ENCODE measurements around the gene BOC. TPM values are rescaled to one million over a fixed set of nuclear protein-coding genes. Genes with fewer than 3 reads are reported as not detected.

Gene BOC
- total RNA-seq, 1 experiment from 2014 or later: 1.2 TPM

DNA sequence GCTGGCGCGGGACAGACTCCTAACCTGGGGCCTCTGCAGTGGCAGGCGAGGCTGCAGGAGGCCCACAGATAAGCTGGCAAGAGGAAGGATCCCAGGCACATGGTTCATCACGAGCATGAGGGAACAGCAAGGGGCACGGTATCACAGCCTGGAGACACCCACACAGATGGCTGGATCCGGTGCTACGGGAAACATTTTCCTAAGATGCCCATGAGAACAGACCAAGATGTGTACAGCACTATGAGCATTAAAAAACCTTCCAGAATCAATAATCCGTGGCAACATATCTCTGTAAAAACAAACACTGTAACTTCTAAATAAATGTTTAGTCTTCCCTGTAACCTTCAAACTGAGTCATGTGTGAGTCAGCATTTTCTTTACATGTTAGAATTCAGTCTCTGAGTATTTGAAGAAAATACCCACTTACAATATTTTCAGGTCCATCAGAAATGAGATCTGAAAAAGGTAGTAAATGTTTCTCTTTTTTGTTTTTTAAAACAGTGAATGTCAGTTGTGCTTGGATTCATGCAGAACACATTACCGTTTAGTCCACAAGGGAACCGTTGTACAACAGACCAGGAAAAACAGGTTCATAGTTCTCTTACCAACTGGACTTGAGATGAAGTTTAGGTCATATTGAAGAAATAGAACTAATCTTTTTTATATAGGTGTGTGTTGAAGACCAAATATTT lies 75.9 kb downstream of the BOC start:
- no peaks in the 10 kb centered on the region for H3K9me3 ChIP-seq (ENCODE audit: low read depth, low read length, poor library complexity, severe bottlenecking)
- DNase-seq (ENCODE audit: low spot score): no peak
- H3K4me1 ChIP-seq (ENCODE audit: insufficient read depth, low read length, poor library complexity, severe bottlenecking): peaks cover 10% of the 10 kb centered on the region
- BruUV-seq (replicated peaks): no TSS peak
- no peak for TF ChIP-seq EZH2 (IDR thresholded peaks at IDR 0.05; ENCODE audit: borderline replicate concordance, low read depth, low read length, poor library complexity, severe bottlenecking)
- TF ChIP-seq, protein P1, sequence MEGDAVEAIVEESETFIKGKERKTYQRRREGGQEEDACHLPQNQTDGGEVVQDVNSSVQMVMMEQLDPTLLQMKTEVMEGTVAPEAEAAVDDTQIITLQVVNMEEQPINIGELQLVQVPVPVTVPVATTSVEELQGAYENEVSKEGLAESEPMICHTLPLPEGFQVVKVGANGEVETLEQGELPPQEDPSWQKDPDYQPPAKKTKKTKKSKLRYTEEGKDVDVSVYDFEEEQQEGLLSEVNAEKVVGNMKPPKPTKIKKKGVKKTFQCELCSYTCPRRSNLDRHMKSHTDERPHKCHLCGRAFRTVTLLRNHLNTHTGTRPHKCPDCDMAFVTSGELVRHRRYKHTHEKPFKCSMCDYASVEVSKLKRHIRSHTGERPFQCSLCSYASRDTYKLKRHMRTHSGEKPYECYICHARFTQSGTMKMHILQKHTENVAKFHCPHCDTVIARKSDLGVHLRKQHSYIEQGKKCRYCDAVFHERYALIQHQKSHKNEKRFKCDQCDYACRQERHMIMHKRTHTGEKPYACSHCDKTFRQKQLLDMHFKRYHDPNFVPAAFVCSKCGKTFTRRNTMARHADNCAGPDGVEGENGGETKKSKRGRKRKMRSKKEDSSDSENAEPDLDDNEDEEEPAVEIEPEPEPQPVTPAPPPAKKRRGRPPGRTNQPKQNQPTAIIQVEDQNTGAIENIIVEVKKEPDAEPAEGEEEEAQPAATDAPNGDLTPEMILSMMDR (conservative IDR thresholded peaks at IDR 0.05; ENCODE audit: low read depth, low read length): no peak
- ChIA-PET POLR2A (ENCODE audit: low non-redundant PET) (no interaction called here), CTCF (interaction anchor here (1.0 to 1.8 kb wide), 4 partner anchors 16 to 644 kb away, joined by 3 to 15 read pairs (median 4); no protein-coding TSS in a partner anchor)
- H3K27ac ChIP-seq (ENCODE audit: low read depth, low read length, poor library complexity, severe bottlenecking): no peak overlapping the region
- intact Hi-C loops (cut with micrococcal nuclease; ENCODE audit: unreplicated experiment): loop anchor here (5.0 to 10.0 kb wide), 2 partner anchors 340 to 642 kb away; partner anchors contain the start of gene CCDC80
- H3K4me3 ChIP-seq (ENCODE audit: low read depth, low read length, poor library complexity, severe bottlenecking): no peak overlapping the region
- H3K27me3 ChIP-seq (replicated peaks; ENCODE audit: insufficient read depth, low read depth, low read length, poor library complexity): no peaks in the 10 kb centered on the region
- H3K36me3 ChIP-seq (ENCODE audit: insufficient read depth, low read length, poor library complexity, severe bottlenecking): no peaks in the 10 kb centered on the region

DNA sequence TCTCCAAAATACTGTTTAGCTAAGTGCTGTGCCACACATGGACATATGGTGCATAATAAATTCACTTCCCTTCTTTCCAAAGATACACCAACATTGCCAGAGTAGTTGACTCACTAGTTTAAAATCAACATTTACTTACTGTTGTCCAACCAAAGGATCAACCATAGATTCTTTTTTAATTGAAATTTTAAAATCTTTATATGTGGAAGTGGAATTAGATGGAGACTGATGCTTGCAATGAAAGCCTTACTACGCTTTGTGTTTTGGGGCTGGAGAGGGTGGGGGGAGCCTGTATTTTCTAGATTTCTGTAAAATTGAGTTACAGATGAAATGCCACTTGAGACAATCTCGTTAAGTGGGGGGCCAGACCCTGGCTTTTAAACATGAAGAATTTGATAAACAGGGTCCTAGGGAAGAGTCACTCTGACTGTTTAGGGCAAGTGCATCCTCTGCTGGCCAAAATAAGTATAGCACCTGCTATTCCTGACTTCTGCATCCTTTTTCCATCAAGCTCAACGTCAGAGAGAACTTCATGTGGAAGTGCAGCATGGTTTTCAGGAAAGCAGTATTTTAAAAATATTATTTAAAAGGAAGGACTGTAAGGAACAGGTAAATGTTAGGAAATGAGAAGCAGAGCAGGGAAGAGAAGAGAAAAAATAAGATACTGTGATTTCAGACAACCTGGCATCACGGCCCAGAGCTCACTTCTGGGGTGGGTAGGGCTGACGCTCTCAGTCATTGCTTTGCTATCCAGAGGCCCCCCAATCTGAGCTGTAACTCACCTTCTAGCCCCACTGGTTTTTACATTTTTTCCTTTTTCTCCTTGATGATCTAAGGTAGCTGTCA lies 76.7 kb downstream of the BOC start:
- H3K27ac ChIP-seq (ENCODE audit: low read depth, low read length, poor library complexity, severe bottlenecking): no peak overlapping the region
- intact Hi-C loops (cut with micrococcal nuclease; ENCODE audit: unreplicated experiment): loop anchor here (1.0 to 10.0 kb wide), 4 partner anchors 152 to 643 kb away; partner anchors contain the start of gene CCDC80
- TF ChIP-seq, protein P1 (conservative IDR thresholded peaks at IDR 0.05; ENCODE audit: low read depth, low read length): peak; percentile 96
- TF ChIP-seq EZH2 (IDR thresholded peaks at IDR 0.05; ENCODE audit: borderline replicate concordance, low read depth, low read length, poor library complexity, severe bottlenecking): no peak
- H3K36me3 ChIP-seq (ENCODE audit: insufficient read depth, low read length, poor library complexity, severe bottlenecking): no peaks in the 10 kb centered on the region
- no peaks in the 10 kb centered on the region for H3K9me3 ChIP-seq (ENCODE audit: low read depth, low read length, poor library complexity, severe bottlenecking)
- peaks cover 10% of the 10 kb centered on the region for H3K4me1 ChIP-seq (ENCODE audit: insufficient read depth, low read length, poor library complexity, severe bottlenecking)
- no TSS peak for BruUV-seq (replicated peaks)
- ChIA-PET CTCF (interaction anchor here (0.6 to 1.8 kb wide), 13 partner anchors 10 to 645 kb away, joined by 3 to 15 read pairs (median 4); no protein-coding TSS in a partner anchor), POLR2A (ENCODE audit: low non-redundant PET) (interaction anchor here (0.7 kb wide), 1 partner anchor 42 kb away, joined by 3 read pairs; no protein-coding TSS in a partner anchor)
- no peaks in the 10 kb centered on the region for H3K27me3 ChIP-seq (replicated peaks; ENCODE audit: insufficient read depth, low read depth, low read length, poor library complexity)
- DNase-seq (ENCODE audit: low spot score): peak; percentile 73
- no peak overlapping the region for H3K4me3 ChIP-seq (ENCODE audit: low read depth, low read length, poor library complexity, severe bottlenecking)

DNA sequence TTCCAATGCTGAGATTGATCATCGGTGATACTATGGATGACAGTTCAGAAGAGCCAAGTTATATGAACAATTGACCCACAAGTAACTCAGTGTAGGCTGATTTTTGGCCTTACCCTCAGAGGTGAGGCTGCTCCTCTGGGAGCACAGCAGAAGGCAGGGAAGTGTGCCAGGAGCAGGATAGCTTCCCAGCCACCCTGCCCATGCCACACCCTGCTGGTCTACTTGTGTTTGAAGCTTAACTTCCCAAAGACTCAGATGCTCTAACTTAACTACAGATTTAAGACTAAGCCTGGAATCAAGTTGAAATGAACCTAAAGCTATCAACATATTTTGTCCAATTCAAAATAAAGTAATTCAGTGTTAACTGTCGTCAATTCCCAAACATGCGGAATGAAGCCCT lies 77.5 kb downstream of the BOC start:
- Histone ChIP-seq H3K36me3 (ENCODE audit: insufficient read depth, low read length, poor library complexity, severe bottlenecking) (no peaks in the 10 kb centered on the region), H3K4me1 (ENCODE audit: insufficient read depth, low read length, poor library complexity, severe bottlenecking) (peaks cover 10% of the 10 kb centered on the region), H3K27me3 (replicated peaks; ENCODE audit: insufficient read depth, low read depth, low read length, poor library complexity) (no peaks in the 10 kb centered on the region), H3K27ac (ENCODE audit: low read depth, low read length, poor library complexity, severe bottlenecking) (no peak overlapping the region), H3K4me3 (ENCODE audit: low read depth, low read length, poor library complexity, severe bottlenecking) (no peak overlapping the region), H3K9me3 (ENCODE audit: low read depth, low read length, poor library complexity, severe bottlenecking) (no peaks in the 10 kb centered on the region)
- ChIA-PET POLR2A (ENCODE audit: low non-redundant PET) (no interaction called here), CTCF (interaction anchor here (0.7 to 1.8 kb wide), 8 partner anchors 9 to 646 kb away, joined by 3 to 15 read pairs (median 3); no protein-coding TSS in a partner anchor)
- intact Hi-C loops (cut with micrococcal nuclease; ENCODE audit: unreplicated experiment): loop anchor here (1.0 to 10.0 kb wide), 4 partner anchors 153 to 644 kb away; partner anchors contain the start of gene CCDC80
- no peak for DNase-seq (ENCODE audit: low spot score)
- no TSS peak for BruUV-seq (replicated peaks)
- no peak for TF ChIP-seq EZH2 (IDR thresholded peaks at IDR 0.05; ENCODE audit: borderline replicate concordance, low read depth, low read length, poor library complexity, severe bottlenecking)
- TF ChIP-seq, protein P1 (conservative IDR thresholded peaks at IDR 0.05; ENCODE audit: low read depth, low read length): no peak
